Femur (tissue), 1 donor: ENCODE data around the gene SLC24A2.

Source experiments
- DNase-seq: peaks from one replicate; pipeline ENCODE4 v3.0.0-alpha.2; 2017

SLC24A2 gene

GRCh38 chr9:19754921-19755320 is 33.9 kb downstream of the SLC24A2 start:
- DNase-seq, result no peak

- no peak for DNase-seq
These were observed 40.3 kb downstream of the SLC24A2 start for GRCh38 chr9:19748278-19749126.

- DNase-seq, result no peak
These were observed 42.6 kb downstream of the SLC24A2 start for GRCh38 chr9:19746223-19746622.

GRCh38 chr9:19741178-19741577 is 47.7 kb downstream of the SLC24A2 start:
- DNase-seq, result no peak
